ENCODE measurements around the gene PIP4K2A. TPM values are rescaled to one million over a fixed set of nuclear protein-coding genes. Genes with fewer than 3 reads are reported as not detected.
A peak's percentile ranks its signal among the peaks of the same experiment; 100 is the strongest.

Gene PIP4K2A
- total RNA-seq, 1 donor from 2014 or later, result 22.4 TPM

- no peak for DNase-seq (ENCODE audit: low spot score, unreplicated experiment)
- peaks cover 15% of the 10 kb centered on the region for H3K36me3 Mint-ChIP-seq (ENCODE audit: insufficient read depth)
- H3K4me3 Mint-ChIP-seq (ENCODE audit: low read depth), result no peak overlapping the region
- H3K27ac Mint-ChIP-seq, result no peak overlapping the region
- H3K27me3 Mint-ChIP-seq, result peaks cover 3% of the 10 kb centered on the region
- TF ChIP-seq CTCF (IDR thresholded peaks at IDR 0.05; ENCODE audit: unreplicated experiment), result peak; percentile 6
- H3K9me3 Mint-ChIP-seq (ENCODE audit: low read depth), result no peaks in the 10 kb centered on the region
- peaks cover 19% of the 10 kb centered on the region for H3K4me1 Mint-ChIP-seq (ENCODE audit: low read depth)
These were observed 153.5 kb downstream of the PIP4K2A start for GRCh38 chr10:22560913-22561239.

- Mint-ChIP-seq H3K27me3 (peaks cover 3% of the 10 kb centered on the region), H3K27ac (no peak overlapping the region), H3K4me1 (ENCODE audit: low read depth) (peaks cover 19% of the 10 kb centered on the region), H3K36me3 (ENCODE audit: insufficient read depth) (peaks cover 14% of the 10 kb centered on the region), H3K9me3 (ENCODE audit: low read depth) (no peaks in the 10 kb centered on the region), H3K4me3 (ENCODE audit: low read depth) (no peak overlapping the region)
- no peak for TF ChIP-seq CTCF (IDR thresholded peaks at IDR 0.05; ENCODE audit: unreplicated experiment)
- no peak for DNase-seq (ENCODE audit: low spot score, unreplicated experiment)
These were observed 154.1 kb downstream of the PIP4K2A start for GRCh38 chr10:22560096-22560912.

GRCh38 chr10:22557321-22557720, 157.1 kb downstream of the PIP4K2A start:
- TF ChIP-seq CTCF (IDR thresholded peaks at IDR 0.05; ENCODE audit: unreplicated experiment), result no peak
- H3K27ac Mint-ChIP-seq, result no peak overlapping the region
- H3K4me1 Mint-ChIP-seq (ENCODE audit: low read depth), result peaks cover 32% of the 10 kb centered on the region
- H3K4me3 Mint-ChIP-seq (ENCODE audit: low read depth), result no peak overlapping the region
- DNase-seq (ENCODE audit: low spot score, unreplicated experiment), result no peak
- peaks cover 3% of the 10 kb centered on the region for H3K27me3 Mint-ChIP-seq
- no peaks in the 10 kb centered on the region for H3K36me3 Mint-ChIP-seq (ENCODE audit: insufficient read depth)
- H3K9me3 Mint-ChIP-seq (ENCODE audit: low read depth), result no peaks in the 10 kb centered on the region

GRCh38 chr10:22556774-22557173, 157.6 kb downstream of the PIP4K2A start:
- DNase-seq (ENCODE audit: low spot score, unreplicated experiment), result no peak
- peaks cover 3% of the 10 kb centered on the region for H3K27me3 Mint-ChIP-seq
- H3K4me3 Mint-ChIP-seq (ENCODE audit: low read depth), result no peak overlapping the region
- H3K9me3 Mint-ChIP-seq (ENCODE audit: low read depth), result no peaks in the 10 kb centered on the region
- no peaks in the 10 kb centered on the region for H3K36me3 Mint-ChIP-seq (ENCODE audit: insufficient read depth)
- peaks cover 32% of the 10 kb centered on the region for H3K4me1 Mint-ChIP-seq (ENCODE audit: low read depth)
- H3K27ac Mint-ChIP-seq, result peak overlapping the region; percentile 81
- TF ChIP-seq CTCF (IDR thresholded peaks at IDR 0.05; ENCODE audit: unreplicated experiment), result no peak

GRCh38 chr10:22554461-22555182, 159.8 kb downstream of the PIP4K2A start:
- Mint-ChIP-seq H3K27me3 (peaks cover 3% of the 10 kb centered on the region), H3K4me3 (ENCODE audit: low read depth) (peak overlapping the region; percentile 51), H3K4me1 (ENCODE audit: low read depth) (peaks cover 16% of the 10 kb centered on the region), H3K27ac (peak overlapping the region; percentile 95), H3K36me3 (ENCODE audit: insufficient read depth) (peaks cover 2% of the 10 kb centered on the region), H3K9me3 (ENCODE audit: low read depth) (no peaks in the 10 kb centered on the region)
- DNase-seq (ENCODE audit: low spot score, unreplicated experiment), result peak; percentile 31
- no peak for TF ChIP-seq CTCF (IDR thresholded peaks at IDR 0.05; ENCODE audit: unreplicated experiment)
